Measurements from ENCODE around the gene DCAF8L1. TPM values are rescaled to one million over a fixed set of nuclear protein-coding genes. Genes with fewer than 3 reads are reported as not detected.
A peak's percentile ranks its signal among the peaks of the same experiment; 100 is the strongest.
"Not testable (repeated sequence)": the region's sequence is repeated elsewhere in the genome, so short reads cannot be mapped to it uniquely, and the experiment has no call there.

Gene DCAF8L1
- total RNA-seq (2014; rRNA removed; shearing (Covaris generic)): not detected in 2 replicates
- polyA plus RNA-seq (2014; cell fraction: nucleus; rRNA removed): not detected in 2 replicates

GRCh38 chrX:27981349-27981748, at the start of gene DCAF8L1:
Gene DCAF8L1, minus strand, starts transcription at chrX:27981449. Its CDS starts 115 bp downstream, at chrX:27981334.
- DNase-seq (ENCODE audit: extremely low read depth, low read depth): no peak

GRCh38 chrX:28022371-28022770, 41.1 kb upstream of the DCAF8L1 start:
- no peak for DNase-seq (ENCODE audit: extremely low read depth, low read depth)

DNA sequence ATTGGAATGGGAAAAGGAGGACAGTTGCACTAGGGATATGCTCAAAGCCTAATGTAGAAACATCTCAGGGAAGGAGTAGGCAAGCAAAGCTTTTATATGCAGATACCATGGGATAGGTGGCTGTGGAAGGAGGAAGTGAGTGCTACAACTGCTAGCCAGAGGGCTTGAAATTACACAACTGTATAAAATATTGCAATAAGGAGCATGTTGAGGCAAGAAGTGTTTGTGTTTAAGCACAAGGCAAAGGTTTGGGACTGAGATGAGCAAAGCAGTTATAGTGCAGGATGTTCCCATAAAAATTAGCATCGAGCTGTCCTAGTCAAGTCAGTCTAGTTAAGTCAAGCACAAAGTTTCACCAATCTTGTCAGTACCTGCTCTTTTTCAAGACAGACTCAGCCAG, 35.6 kb upstream of the DCAF8L1 start:
- DNase-seq (ENCODE audit: extremely low read depth, low read depth): no peak

- DNase-seq (ENCODE audit: extremely low read depth, low read depth): no peak
Observed at GRCh38 chrX:28015993-28016392, 34.7 kb upstream of the DCAF8L1 start.

DNA sequence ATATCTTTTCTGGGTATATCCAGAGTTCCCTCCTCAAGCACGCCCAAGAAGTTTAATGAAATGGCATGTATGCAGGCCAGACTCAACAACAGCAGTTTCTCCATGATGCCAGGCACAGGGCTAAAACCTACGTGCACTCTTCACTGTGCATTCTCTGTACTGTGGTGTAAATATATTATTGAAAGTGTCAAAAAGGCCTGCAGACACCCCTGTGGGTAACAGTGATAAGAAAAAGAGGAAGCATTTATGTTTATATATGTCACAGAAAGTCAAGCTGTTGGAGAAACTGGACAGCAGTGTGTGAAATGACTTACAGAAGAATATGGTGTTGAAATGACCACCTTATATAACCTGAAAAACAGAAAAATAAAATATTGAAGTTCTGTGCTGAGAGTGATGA, 29.6 kb upstream of the DCAF8L1 start:
- no peak for DNase-seq (ENCODE audit: extremely low read depth, low read depth)

GRCh38 chrX:27998666-27999065, 17.4 kb upstream of the DCAF8L1 start:
- DNase-seq (ENCODE audit: extremely low read depth, low read depth): no peak

- no peak for DNase-seq (ENCODE audit: extremely low read depth, low read depth)
Observed at GRCh38 chrX:27997622-27998021, 16.4 kb upstream of the DCAF8L1 start.

- DNase-seq (ENCODE audit: extremely low read depth, low read depth): no peak
Observed at GRCh38 chrX:27996132-27996531, 14.9 kb upstream of the DCAF8L1 start.

DNA sequence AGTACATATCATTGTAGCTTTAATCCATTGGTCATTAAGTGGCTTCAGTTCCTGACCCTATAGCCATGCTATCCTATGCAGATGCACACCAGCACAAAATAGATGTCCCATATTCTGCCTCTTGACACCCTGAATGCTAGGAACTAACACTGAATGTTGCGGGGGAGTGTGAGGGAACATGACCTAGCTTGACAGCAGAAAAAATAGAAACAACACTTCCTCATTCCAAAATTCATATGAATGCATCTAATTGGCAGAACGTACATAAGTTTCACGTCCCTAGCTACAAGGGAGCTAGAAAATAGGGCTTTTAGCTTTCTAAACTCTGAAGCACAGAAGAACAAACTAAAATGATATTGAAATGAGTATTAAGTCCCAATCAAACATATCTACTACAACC, 14.4 kb upstream of the DCAF8L1 start:
- no peak for DNase-seq (ENCODE audit: extremely low read depth, low read depth)

- DNase-seq (ENCODE audit: extremely low read depth, low read depth): no peak
Observed at GRCh38 chrX:27987862-27988646, 6.8 kb upstream of the DCAF8L1 start.

- not testable (repeated sequence) for DNase-seq (ENCODE audit: extremely low read depth, low read depth)
Observed at GRCh38 chrX:27976934-27977333, 4.3 kb downstream of the DCAF8L1 start.

DNA sequence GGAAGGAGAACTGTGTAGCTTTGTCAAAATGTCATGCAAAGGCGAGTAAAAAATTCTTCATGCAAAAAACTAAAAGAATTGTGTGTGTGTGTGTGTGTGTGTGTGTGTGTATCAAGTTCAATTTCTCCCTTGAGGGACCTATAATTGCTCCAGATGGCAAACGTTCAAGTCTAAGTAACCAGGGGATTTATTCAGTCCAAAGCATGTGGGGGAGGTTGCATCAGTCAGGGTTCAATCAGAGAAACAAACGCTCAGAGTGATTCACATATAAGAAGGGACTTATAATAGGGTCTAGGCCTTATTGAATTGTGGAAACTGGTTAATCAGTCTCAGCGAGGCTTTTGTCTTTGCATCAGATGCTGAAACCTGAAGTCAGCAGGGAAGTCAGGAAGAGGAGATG, 5.0 kb downstream of the DCAF8L1 start:
- DNase-seq (ENCODE audit: extremely low read depth, low read depth): no peak

GRCh38 chrX:27968878-27969277, 12.4 kb downstream of the DCAF8L1 start:
- no peak for DNase-seq (ENCODE audit: extremely low read depth, low read depth)

GRCh38 chrX:27968352-27968751, 12.9 kb downstream of the DCAF8L1 start:
- DNase-seq (ENCODE audit: extremely low read depth, low read depth): no peak

- peak; percentile 3 for DNase-seq (ENCODE audit: extremely low read depth, low read depth)
Observed at GRCh38 chrX:27966955-27967354, 14.3 kb downstream of the DCAF8L1 start.

DNA sequence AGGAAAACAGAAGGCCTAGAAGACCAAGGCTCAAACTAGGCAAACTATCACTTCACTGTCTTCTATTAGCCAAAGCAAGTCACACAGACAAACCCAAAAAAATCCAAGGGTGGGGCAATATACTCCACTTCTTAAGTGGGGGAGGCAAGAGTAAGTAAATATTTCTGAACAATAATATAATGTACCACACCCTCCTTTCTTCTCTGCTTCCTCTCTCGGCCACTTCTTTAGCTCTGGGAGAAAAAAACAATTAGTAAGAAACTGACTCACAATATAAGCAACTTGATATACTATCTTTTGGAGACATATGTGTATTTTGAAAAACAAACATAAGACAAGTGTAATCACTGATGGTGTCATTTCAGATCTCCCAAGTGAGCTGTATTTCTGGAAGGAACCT, 14.8 kb downstream of the DCAF8L1 start:
- DNase-seq (ENCODE audit: extremely low read depth, low read depth): no peak

GRCh38 chrX:27965348-27965747, 15.9 kb downstream of the DCAF8L1 start:
- not testable (repeated sequence) for DNase-seq (ENCODE audit: extremely low read depth, low read depth)

GRCh38 chrX:27964432-27964831, 16.8 kb downstream of the DCAF8L1 start:
- no peak for DNase-seq (ENCODE audit: extremely low read depth, low read depth)

DNA sequence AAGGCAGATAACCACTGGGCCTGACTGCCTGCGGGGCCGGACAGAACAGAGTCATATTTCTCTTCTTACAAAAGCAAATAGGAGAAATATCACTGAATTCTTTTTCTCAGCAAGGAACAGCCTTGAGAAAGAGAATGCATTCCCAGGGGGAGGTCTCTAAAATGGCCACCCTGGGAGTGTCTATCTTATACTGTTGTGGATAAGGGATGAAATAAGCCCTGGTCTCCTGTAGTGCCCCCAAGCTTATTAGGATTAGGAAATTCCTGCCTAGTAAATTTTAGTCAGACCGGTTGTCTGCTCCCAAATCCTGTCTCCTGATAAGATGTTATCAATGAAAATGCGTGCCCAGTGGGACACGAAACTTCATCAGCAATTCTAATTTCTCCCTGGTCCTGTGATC, 20.8 kb downstream of the DCAF8L1 start:
- DNase-seq (ENCODE audit: extremely low read depth, low read depth): not testable (repeated sequence)

DNA sequence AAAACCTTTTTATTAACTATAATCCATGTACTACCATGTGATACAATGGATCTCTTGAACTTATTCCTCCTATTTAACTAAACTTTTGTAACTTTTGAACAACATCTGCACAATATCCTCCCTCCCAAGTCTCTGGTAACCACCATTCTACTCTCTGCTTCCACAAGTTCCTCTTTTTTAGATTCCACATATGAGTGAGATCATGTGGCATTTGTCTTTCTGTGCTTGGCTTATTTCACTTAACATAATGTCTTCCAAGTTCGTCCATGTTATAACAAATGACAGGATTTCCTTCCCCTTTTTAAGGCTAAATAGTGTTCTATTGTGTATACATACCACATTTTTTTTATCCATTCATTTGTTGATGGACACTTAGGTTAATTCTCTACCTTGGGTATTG, 28.1 kb downstream of the DCAF8L1 start:
- DNase-seq (ENCODE audit: extremely low read depth, low read depth): no peak

DNA sequence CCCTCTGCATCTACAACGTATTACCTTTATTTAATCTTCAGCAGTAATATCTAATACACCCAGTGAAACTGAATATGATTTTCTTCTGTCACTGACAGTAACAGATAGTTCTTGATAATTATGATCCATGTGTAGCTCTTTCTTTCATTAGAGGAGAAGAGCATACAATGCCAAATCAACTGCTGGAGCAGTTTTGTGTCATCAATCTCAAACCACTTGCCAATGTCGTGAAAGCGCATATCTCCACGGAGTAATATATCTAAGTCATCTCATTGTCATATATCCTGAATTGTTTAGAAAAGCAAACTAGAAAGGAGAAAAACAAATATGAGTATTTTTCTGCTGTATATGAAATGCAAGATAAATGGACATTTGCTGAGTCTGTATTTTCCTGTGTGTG, 47.9 kb downstream of the DCAF8L1 start:
- DNase-seq (ENCODE audit: extremely low read depth, low read depth): no peak
